Fibroblast of lung (primary cell): ENCODE results near the gene CSF3R. TPM values are rescaled to one million over a fixed set of nuclear protein-coding genes. Genes with fewer than 3 reads are reported as not detected.

ENCODE experiments used
- DNase-seq, 2 donors: peaks; one replicate each; pipeline versions ENCODE4 v3.0.0 to v3.0.0-alpha.2; 2010; ENCODE audit warnings: low read depth in 2 of 2
- H2AFZ ChIP-seq: 2 replicates; pipeline ENCODE4 v1.5.1; 2012; ENCODE audit warnings: low read length, control low read depth, inconsistent platforms
- H3K27ac ChIP-seq: 2 replicates; pipeline ENCODE4 v1.5.1; 2011; ENCODE audit warnings: low read length, control low read depth; ENCODE audit not compliant: insufficient read depth
- H3K27me3 ChIP-seq: 2 replicates; pipeline ENCODE4 v1.5.1; 2011; ENCODE audit warnings: mild to moderate bottlenecking, low read length; ENCODE audit not compliant: control insufficient read depth, insufficient read depth
- H3K36me3 ChIP-seq: 2 replicates; pipeline ENCODE4 v1.5.1; 2011; ENCODE audit warnings: low read length; ENCODE audit not compliant: control insufficient read depth, insufficient read depth
- H3K4me1 ChIP-seq: 2 replicates; pipeline ENCODE4 v1.5.1; 2011; ENCODE audit warnings: low read length; ENCODE audit not compliant: control insufficient read depth, insufficient read depth; ENCODE audit errors: extremely low read depth
- H3K4me2 ChIP-seq: 2 replicates; pipeline ENCODE4 v1.5.1; 2011; ENCODE audit warnings: low read length, control low read depth; ENCODE audit not compliant: insufficient read depth; ENCODE audit errors: extremely low read depth
- H3K4me3 ChIP-seq, 4 experiments: fragments of 200-600 bp in 1 of 4; sonication (generic) in 1 of 4; replicated peaks in 1 of 4; 2 replicates each; pipeline ENCODE4 v1.5.1; 2011 to 2016; ENCODE audit warnings: low read length in 4 of 4, low read depth in 3 of 4, mild to moderate bottlenecking in 3 of 4, control low read depth in 2 of 4, inconsistent platforms in 1 of 4, mixed read lengths in 1 of 4; ENCODE audit not compliant: insufficient read depth in 1 of 4; ENCODE audit errors: control extremely low read depth in 1 of 4
- H3K79me2 ChIP-seq: 2 replicates; pipeline ENCODE4 v1.5.1; 2012; ENCODE audit warnings: mild to moderate bottlenecking, low read length, inconsistent platforms; ENCODE audit not compliant: control insufficient read depth, insufficient read depth
- H3K9ac ChIP-seq: 2 replicates; pipeline ENCODE4 v1.5.1; 2011; ENCODE audit warnings: mild to moderate bottlenecking, low read length, control low read depth; ENCODE audit not compliant: insufficient read depth
- H3K9me3 ChIP-seq: 2 replicates; pipeline ENCODE4 v1.5.1; 2012; ENCODE audit warnings: low read depth, low read length; ENCODE audit not compliant: control insufficient read depth, insufficient read depth
- H4K20me1 ChIP-seq: 2 replicates; pipeline ENCODE4 v1.5.1; 2011; ENCODE audit warnings: low read length; ENCODE audit not compliant: control insufficient read depth, insufficient read depth; ENCODE audit errors: extremely low read depth
- EZH2 ChIP-seq: IDR thresholded peaks from 2 replicates; pipeline ENCODE4 v1.5.1; 2012; ENCODE audit warnings: low read length, control low read depth, mild to moderate bottlenecking; ENCODE audit errors: missing control alignments
- polyA plus RNA-seq, 2 donors: library from polyadenylated mRNA; depleted of rRNA in 1 of 2; stranded (reverse) in 1 of 2; unstranded in 1 of 2; fragments of >200 nt; gene quantifications; 2 replicates each; pipeline ENCODE4 v1.2.1, GENCODE V29; 2011 to 2012; ENCODE audit warnings: missing spikeins in 1 of 2
- total RNA-seq: library from RNA; depleted of rRNA; stranded (reverse); fragments of >200 nt; gene quantifications from 2 replicates; pipeline ENCODE4 v1.2.1, GENCODE V29; 2014
- TF ChIP-seq, protein P1 (sequence below), 2 donors: IDR thresholded peaks in 1 of 2; conservative IDR thresholded peaks in 1 of 2; 1 replicate in 1 of 2; 2 replicates in 1 of 2; pipeline ENCODE4 v1.5.1; 2011 to 2012; ENCODE audit warnings: low read length in 2 of 2, control low read depth in 1 of 2, inconsistent platforms in 1 of 2, low read depth in 1 of 2, mild to moderate bottlenecking in 1 of 2

CSF3R gene
- total and polyA plus RNA-seq, 2 donors (not counting 1 experiment from before 2014, with no cell fraction given): under 0.01 TPM; not detected in 1

GRCh38 chr1:36438715-36439114 is 44.0 kb downstream of the CSF3R start:
- Histone ChIP-seq H3K4me3 (no peak overlapping the region), H3K36me3 (no peaks in the 10 kb centered on the region), H3K27me3 (no peaks in the 10 kb centered on the region), H3K4me2 (no peak overlapping the region), H3K9me3 (no peaks in the 10 kb centered on the region), H3K79me2 (no peaks in the 10 kb centered on the region), H2AFZ (no peak overlapping the region), H4K20me1 (no peaks in the 10 kb centered on the region), H3K27ac (no peak overlapping the region), H3K4me1 (no peaks in the 10 kb centered on the region), H3K9ac (no peak overlapping the region)
- TF ChIP-seq, protein P1, sequence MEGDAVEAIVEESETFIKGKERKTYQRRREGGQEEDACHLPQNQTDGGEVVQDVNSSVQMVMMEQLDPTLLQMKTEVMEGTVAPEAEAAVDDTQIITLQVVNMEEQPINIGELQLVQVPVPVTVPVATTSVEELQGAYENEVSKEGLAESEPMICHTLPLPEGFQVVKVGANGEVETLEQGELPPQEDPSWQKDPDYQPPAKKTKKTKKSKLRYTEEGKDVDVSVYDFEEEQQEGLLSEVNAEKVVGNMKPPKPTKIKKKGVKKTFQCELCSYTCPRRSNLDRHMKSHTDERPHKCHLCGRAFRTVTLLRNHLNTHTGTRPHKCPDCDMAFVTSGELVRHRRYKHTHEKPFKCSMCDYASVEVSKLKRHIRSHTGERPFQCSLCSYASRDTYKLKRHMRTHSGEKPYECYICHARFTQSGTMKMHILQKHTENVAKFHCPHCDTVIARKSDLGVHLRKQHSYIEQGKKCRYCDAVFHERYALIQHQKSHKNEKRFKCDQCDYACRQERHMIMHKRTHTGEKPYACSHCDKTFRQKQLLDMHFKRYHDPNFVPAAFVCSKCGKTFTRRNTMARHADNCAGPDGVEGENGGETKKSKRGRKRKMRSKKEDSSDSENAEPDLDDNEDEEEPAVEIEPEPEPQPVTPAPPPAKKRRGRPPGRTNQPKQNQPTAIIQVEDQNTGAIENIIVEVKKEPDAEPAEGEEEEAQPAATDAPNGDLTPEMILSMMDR (conservative IDR thresholded peaks at IDR 0.05 in 1 of 2, IDR thresholded peaks at IDR 0.05 in 1 of 2; ENCODE audit: low read depth in 1 of 2, low read length in 2 of 2): no peak
- TF ChIP-seq EZH2: no peak
- no peak for DNase-seq

GRCh38 chr1:36436821-36437220 is 45.9 kb downstream of the CSF3R start:
- no peak overlapping the region for H3K9ac ChIP-seq
- no peak overlapping the region for H2AFZ ChIP-seq
- peak in 1 of 2 donors; percentile 71 for DNase-seq
- H3K4me3 ChIP-seq: no peak overlapping the region
- no peak overlapping the region for H3K4me2 ChIP-seq
- no peaks in the 10 kb centered on the region for H3K27me3 ChIP-seq
- no peaks in the 10 kb centered on the region for H3K79me2 ChIP-seq
- TF ChIP-seq EZH2: no peak
- TF ChIP-seq, protein P1 (conservative IDR thresholded peaks at IDR 0.05 in 1 of 2, IDR thresholded peaks at IDR 0.05 in 1 of 2; ENCODE audit: low read depth in 1 of 2, low read length in 2 of 2): no peak
- H4K20me1 ChIP-seq: no peaks in the 10 kb centered on the region
- no peak overlapping the region for H3K27ac ChIP-seq
- no peaks in the 10 kb centered on the region for H3K9me3 ChIP-seq
- no peaks in the 10 kb centered on the region for H3K4me1 ChIP-seq
- no peaks in the 10 kb centered on the region for H3K36me3 ChIP-seq

- no peaks in the 10 kb centered on the region for H4K20me1 ChIP-seq
These were observed 49.6 kb downstream of the CSF3R start for GRCh38 chr1:36433102-36433501.

More at GRCh38 chr1:36433102-36433501, 49.6 kb downstream of the CSF3R start:
- Histone ChIP-seq H3K9me3 (no peaks in the 10 kb centered on the region), H3K27me3 (no peaks in the 10 kb centered on the region), H3K4me3 (no peak overlapping the region), H3K9ac (no peak overlapping the region), H2AFZ (no peak overlapping the region), H3K4me1 (no peaks in the 10 kb centered on the region), H3K4me2 (no peak overlapping the region), H3K27ac (no peak overlapping the region), H3K36me3 (no peaks in the 10 kb centered on the region), H3K79me2 (no peaks in the 10 kb centered on the region)
- TF ChIP-seq, protein P1 (conservative IDR thresholded peaks at IDR 0.05 in 1 of 2, IDR thresholded peaks at IDR 0.05 in 1 of 2; ENCODE audit: low read depth in 1 of 2, low read length in 2 of 2): no peak
- TF ChIP-seq EZH2: no peak
- no peak for DNase-seq
